ENCODE results near the gene SIRT7.

SIRT7 gene, protein sequence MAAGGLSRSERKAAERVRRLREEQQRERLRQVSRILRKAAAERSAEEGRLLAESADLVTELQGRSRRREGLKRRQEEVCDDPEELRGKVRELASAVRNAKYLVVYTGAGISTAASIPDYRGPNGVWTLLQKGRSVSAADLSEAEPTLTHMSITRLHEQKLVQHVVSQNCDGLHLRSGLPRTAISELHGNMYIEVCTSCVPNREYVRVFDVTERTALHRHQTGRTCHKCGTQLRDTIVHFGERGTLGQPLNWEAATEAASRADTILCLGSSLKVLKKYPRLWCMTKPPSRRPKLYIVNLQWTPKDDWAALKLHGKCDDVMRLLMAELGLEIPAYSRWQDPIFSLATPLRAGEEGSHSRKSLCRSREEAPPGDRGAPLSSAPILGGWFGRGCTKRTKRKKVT

DNA sequence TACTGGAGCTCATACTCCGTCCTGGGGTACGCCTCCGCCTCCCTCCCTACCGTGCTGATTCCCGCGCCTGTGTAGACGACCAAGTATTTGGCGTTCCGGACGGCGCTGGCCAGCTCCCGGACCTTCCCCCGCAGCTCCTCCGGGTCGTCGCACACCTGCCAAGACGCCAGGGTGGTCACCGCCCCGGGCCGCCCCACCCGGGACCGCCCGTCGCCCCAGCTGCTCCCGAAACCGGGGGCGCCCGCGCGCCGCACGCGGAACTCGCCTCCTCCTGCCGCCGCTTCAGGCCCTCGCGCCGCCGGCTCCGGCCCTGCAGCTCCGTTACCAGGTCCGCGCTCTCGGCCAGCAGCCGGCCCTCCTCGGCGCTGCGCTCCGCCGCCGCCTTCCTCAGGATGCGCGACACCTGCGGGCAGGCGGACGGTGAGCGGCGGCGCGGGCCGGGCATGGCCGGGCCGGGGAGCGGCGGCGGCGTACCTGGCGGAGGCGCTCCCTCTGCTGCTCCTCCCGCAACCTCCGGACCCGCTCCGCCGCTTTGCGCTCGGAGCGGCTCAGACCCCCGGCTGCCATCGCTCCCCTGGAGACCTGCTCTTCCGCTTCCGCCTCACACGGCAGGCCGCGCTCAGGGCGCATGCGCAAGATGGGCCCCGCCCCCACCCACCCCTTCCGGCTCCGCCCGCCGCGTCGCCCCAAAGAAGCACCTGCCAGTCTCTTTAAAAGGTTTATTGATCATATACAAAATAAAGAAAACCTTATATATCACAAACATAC lies at the start of gene SIRT7:
TSS of gene SIRT7 (minus strand) at position 612 of the 768 bp plus-strand sequence. CDS start at position 567, 45 bp downstream.
- peak; percentile 66 for DNase-seq (ENCODE audit: low read depth in 1 of 2, low spot score in 1 of 2)

DNA sequence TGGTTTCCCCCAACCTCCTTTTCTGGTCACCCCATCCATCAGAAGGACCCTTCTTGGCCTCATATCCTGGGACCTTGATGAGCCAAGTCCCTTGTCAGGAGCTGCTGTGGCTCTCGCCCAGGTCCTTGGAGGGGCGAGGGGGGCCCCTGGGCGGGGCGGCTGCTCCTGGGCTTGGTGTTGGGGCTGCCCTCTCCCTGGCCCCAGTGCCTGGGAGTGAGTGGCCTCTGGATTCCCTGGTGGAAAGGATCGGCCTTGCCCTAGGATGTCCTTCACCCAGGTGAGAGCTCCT lies 49.2 kb upstream of the SIRT7 start:
- DNase-seq (ENCODE audit: low read depth in 1 of 2, low spot score in 1 of 2): no peak

DNA sequence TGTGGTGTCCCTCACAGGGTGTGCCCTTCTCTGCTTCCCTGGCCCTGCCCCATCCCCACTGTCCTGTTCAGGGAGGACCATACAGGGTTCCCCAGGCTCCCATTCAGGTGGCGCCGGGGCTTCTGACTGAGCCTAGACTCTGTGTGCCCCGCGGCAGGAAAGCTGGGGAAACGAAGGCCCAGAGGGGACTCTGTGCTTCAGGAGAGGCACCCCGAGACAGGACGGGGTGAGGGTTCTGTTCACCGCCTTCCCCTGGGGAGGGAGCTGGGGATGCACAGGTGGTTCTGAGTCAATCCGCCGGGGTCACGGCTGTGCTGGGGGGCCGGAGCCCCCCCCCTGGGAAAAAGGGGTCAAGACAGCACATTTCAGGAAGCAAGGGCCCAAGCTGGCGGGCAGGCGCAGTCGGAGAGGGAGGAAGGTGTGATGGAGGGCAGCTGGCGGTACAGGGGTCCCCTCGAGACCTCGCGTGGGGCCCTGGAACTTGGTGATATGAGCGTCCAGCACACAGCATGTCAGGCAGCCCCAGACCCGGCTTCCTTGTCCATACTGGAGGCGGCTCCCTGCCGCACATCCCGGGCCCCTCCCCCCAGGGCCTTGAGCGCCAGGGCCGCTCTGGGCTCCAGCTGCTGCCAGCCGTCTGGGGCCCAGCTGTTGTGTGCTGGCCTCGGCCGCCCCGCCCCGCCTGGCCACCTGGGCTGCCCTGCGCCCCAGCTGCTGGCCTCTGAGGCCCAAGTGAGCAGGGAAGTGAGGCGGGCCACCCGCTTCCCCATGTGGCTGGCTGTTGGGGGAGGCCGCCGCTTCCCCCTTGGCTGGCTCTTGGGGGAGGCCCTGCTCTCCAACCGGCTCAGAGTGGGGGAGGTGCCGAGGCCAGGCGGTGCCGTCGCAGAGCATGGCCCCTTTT lies 48.6 kb upstream of the SIRT7 start:
- no peak for DNase-seq (ENCODE audit: low read depth in 1 of 2, low spot score in 1 of 2)

DNA sequence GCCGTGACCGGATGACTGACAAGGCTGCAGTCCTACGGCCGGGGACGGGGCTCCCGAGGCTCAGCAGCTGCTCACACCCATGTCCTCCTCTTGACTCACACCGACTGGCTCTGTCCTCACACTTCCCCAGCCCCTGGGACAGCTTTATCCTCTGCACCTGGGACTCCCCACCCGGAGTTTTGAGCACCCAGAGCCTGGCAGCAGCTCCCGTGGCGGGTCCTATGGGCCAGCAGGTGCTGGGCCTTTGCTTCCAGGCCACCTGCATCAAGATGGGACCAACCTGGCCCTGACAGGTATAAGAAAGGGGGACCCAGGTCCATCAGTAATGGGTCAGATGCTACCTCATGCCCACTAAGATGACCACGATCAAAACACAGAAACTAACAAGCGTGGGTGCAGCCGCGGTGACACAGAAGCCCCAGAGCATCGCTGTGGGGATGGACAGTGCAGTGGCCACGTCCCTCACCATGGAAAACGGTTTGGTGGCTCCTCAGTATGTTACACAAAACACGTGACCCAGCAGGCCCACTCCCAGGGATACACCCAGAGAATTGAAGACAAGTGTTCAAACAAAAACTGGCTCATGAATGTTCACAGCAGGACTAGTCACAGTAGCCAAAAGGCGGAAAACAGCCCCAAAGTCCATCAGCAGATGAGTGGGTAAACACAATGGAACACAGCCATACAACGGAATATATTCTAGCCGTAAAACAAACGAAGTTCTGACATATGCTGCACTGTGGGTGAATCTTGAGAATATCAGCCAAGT lies 46.3 kb upstream of the SIRT7 start:
- no peak for DNase-seq (ENCODE audit: low read depth in 1 of 2, low spot score in 1 of 2)

DNA sequence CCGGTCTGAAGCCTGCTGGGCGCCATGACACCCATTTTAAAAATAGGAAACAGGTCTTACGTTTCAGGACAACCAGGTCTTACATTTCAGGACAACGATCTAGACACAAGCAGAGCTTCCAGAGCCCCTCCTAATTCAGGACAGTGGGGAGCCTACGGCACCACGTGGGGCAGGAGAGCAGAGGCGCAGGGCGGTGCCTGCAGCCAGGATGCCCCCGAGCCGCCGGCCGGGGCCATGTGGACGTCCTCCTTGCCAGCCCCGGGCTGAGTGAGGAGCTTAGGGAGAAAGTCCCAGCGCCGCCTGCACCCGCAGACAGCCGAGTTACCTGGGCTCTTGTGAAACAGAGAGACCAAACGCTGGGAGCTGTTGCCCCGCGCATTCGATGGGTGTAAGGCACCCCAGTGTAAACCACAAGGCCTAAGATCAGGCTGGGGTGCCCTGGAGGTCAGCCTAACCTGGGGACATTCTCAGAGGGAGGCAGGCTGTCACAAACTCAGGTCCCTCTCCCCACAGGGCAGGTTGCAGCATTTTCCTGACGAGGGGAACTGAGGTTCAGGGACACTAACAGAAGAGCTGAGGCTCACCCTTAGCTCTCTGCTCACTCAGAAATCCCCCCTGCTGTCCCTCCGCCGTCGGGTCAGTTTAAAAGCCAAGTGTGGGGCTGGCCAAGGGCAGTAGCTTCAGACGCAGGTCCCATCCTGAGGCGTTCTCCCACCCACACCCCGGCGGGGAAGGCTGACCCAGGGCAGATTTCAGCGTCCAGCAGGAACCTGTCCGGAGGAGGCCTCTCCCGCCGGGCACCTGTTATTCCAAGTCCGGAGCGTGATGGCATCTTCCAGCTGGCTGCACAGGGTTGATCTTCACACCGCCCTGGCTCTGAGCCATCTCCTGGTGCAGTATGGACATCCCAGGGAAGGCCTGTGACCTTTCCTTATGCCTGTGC lies 44.8 kb upstream of the SIRT7 start:
- DNase-seq (ENCODE audit: low read depth in 1 of 2, low spot score in 1 of 2): no peak

DNA sequence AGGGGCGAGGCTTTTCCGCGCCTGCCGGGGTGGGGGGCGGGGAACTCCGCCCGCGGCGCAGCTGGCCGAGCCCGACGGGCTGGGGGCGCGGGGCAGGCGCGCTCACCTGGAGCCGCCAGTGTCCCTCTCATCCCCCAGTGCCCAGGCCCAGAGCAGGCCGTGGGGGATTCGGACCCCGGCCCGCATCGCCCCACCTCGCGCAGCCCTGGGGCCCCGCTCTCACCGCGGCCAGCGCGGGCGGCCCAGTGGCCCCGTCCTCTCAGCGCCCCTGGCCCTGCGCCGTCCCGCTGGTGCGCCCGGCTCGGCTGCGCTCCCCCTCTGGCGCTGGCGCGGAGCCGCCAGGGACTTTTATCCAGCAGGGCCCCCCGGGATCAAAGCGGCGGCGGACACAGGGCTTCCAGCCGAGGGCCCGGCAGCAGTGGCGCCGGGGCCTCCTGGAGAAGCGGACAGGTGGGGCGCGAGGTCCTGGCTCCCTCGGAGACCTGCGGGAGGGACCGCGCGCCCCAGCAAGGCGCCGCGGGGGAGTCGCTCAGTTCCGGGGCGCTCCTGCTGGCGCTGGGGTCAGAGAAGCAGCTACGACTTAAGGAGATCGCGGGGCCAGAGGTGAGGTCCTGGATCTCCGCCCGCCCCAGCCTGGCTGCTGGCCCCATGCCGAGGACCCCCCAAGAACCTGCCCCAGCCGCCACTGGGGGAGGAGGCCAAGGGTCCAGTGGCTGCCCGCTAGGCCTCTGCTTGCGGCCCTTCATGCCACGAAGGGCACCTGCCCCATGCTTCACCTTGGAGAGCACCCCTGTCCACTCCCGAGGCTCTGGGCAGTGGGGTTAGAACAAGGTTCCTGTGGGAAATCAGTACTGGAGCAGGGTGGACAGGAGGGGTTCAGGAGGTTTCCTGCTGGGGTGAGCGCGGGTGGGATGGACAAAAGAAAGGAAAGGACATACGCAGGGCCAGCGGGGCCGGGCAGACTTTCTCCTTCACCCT lies 43.8 kb upstream of the SIRT7 start:
- no peak for DNase-seq (ENCODE audit: low read depth in 1 of 2, low spot score in 1 of 2)

DNA sequence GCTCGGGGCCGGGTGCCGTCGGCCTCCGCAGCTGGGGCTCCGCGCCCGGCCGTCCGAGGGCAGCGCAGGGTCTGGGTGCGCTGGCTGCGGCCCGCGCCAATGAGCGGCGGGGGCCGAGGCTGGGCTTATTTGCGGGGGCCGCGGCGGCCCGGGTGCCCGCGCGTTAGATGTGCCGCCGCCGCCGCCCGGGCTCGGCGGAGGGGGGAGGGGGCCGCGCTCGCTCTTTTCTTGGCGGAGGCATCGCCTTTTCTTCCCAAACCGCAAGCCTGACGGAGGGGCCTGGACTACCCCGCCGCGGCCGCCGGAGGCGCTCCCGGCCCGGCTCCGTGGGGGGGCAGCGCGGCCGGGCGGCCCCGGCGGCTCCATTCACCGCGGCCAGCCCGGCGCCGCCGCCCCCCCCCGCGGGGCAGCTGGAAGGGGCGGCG lies 43.1 kb upstream of the SIRT7 start, which contains the start of gene NOTUM:
TSS of gene NOTUM (minus strand) at position 101 of the 425 bp plus-strand sequence. CDS start 278 bp downstream, outside the sequence.
- DNase-seq (ENCODE audit: low read depth in 1 of 2, low spot score in 1 of 2): no peak

DNA sequence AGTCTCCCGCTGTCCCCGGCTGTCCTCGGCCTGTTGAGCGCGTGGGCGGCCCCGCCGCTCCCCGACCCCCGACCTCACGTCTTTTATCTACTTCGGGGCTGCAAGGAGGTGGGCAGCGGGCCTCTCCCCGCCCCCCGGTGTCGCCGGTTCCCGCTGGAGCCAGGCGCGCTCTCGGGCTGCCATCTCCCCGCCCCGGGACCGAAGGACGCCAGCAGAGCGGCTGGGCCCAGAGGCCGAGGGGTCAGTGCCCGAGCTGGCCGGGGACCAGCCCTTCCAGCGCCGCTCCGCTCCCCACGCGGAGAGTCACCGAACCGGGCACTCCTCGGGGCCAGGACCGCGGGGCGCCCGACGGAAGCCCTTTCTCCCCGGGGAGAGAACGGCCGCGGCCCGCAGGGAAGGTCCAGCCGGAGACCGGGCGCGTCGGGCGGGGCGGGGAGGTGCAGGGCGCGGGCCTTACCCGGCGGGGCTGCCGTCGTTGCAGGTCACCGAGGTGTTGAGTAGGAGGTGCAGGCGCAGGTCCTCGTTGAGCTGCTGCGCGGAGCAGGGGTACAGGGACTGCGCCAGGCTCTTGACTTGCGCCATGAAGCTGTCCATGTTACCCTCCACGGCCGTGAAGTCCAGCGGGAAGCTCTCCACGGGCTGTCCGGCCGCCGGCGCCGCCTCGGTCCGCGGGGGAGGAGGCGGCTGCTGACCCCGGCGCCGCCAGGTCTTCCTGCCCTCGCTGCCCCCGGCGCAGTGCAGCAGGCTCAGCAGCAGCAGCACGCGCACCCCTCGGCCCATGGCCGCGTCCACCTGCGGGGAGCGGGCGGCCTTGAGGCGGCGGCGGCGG lies 42.4 kb upstream of the SIRT7 start:
- DNase-seq (ENCODE audit: low read depth in 1 of 2, low spot score in 1 of 2): no peak

DNA sequence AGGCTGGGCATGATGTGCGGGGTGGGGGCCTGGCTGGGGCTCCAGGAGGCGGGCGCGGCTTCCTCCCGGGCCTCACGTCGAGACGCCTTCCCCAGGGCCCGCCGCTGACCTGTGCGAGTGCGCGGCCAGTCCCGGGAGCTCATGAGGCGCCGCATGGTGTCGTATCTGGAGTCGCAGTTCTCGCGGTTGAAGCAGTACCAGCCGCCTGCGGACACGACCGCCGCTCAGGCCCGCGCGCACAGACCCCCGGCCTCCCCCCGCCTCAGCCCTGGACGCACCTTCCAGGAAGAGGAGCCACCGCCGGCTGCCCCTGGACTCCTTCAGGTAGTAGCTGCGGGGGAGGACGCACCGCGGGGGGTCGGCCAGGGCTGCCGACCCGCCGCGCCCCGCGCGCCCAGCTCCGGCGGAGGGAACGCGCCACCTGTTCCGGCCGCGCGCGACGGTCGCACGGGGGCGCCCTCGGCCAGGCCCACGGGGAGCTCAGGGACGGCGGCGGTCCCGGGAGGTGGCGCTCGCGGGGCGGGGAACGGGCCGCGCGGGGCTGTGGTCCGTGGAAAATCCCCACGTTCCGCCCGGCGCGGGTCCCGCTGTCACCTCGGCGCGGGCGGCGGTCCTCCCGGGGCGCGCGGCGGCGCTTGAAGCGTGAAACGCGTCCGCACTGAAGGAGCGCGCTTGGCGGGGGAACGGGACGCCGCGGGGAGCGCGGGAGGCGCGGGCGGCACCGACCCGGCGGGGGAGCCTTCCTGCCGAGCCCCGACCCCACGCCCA lies 41.6 kb upstream of the SIRT7 start:
- DNase-seq (ENCODE audit: low read depth in 1 of 2, low spot score in 1 of 2): peak; percentile 57 to 68

DNA sequence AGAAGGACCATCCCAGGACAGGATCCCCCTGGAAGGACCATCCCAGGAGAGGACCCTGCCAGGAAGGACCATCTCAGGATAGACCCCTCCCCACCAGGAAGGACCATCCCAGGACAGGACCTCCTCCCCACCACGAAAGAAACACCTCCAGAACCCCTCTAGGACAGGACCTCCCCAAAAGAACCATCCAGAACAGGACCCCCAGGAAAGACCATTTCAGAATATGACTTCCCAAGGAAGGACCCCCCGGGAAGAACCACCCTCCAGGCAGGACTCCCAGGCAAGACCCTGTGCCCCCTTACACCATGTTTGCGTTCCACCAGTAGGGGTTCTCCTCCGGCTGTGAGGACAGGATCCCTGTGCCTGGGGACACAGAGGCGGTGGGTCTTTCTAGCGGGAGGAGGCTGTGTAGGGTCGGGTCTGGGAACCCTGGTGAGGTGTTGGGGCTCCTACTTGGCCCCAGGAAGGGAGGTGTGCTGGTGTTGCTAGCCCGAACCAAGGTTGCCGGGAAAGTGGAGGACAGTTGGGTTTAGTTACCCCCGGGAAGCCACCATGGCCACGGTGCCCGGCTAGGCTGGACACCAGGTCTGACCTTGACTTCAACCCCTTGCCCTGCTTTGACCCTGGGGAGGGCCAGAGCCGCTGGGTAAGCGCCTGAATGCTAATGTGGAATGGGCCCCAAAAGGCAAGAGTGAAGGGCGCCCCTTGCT lies 40.8 kb upstream of the SIRT7 start:
- no peak for DNase-seq (ENCODE audit: low read depth in 1 of 2, low spot score in 1 of 2)

DNA sequence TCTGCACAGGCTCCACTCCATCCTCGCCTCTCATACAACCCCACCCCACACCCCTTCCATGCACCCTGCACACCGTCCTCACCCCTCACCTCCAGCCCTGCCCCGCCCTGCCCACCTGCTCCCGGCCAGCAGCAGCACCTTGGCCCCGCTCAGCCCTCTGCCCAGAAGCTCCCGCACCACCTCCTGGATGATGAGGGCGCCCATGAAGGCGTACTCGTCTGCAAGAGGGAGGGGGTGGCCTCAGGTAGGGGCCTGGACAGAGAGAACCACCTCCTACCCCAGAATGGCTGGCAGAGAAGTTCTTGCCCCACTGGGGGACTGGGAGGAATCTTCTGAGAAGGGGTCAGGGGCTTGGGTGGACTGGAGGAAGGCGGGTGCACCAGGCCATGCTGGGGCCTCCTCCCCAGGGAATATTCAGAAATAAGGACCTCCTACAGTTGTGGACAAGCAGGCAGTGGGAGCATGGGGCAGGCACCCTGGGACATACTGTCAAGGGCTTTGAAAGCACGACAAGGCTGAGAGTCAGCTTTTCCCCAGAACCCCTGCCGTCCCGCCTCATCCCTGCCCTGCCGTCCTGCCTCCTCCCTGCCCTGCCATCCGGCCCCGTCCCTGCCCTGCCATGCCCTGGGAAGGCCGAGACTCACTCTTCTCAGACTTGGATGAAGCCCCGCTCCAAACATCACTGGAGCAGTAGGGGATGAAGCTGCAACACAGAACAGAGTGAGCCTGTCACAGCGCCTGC lies 39.9 kb upstream of the SIRT7 start:
- DNase-seq (ENCODE audit: low read depth in 1 of 2, low spot score in 1 of 2): no peak

DNA sequence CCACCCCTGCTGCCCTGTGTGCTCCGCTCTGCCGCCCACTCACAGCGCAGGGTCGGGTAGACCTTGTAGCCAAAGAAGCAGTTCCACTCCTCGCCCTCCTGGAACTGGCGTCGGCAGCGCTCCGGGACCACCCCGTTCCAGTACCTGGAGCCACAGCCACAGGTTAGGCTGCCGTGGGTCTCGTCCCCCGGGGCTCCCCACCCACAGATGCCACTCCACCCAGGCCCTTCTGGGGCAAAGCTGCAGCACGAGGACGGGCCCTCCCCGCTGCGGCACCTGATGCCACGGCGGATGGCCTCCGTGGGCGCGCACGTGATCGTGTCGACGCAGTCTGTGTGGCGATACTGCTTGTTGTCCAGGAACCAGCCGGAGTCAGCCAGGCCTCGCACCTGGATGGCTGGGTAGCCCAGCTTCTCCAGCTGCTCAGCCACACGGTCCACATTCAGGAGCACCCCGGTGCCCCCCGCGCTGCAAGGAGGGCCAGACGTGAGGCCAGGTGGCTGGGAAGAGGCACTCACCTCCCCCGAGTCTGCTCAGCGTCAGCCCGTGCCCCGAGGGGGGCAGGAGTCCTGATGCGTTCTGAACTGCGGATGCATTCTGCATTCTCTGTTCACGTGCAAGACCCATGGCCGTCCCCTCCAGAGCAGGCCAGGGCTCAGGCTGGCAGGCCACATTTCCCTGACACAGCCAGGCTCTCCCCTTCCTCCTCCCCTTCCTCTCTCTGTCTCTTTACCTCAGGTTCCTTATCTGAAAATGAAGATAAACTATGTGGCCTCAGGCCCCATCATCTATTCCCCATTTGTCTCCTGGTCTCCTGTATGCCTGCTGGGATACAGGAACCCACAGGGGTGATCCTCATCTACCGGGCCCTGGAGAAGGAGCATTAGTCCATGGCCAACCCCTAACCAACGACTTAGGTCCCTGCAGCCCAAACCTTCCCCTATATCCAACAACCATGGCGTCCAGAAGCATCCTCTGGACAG lies 38.9 kb upstream of the SIRT7 start:
- no peak for DNase-seq (ENCODE audit: low read depth in 1 of 2, low spot score in 1 of 2)

DNA sequence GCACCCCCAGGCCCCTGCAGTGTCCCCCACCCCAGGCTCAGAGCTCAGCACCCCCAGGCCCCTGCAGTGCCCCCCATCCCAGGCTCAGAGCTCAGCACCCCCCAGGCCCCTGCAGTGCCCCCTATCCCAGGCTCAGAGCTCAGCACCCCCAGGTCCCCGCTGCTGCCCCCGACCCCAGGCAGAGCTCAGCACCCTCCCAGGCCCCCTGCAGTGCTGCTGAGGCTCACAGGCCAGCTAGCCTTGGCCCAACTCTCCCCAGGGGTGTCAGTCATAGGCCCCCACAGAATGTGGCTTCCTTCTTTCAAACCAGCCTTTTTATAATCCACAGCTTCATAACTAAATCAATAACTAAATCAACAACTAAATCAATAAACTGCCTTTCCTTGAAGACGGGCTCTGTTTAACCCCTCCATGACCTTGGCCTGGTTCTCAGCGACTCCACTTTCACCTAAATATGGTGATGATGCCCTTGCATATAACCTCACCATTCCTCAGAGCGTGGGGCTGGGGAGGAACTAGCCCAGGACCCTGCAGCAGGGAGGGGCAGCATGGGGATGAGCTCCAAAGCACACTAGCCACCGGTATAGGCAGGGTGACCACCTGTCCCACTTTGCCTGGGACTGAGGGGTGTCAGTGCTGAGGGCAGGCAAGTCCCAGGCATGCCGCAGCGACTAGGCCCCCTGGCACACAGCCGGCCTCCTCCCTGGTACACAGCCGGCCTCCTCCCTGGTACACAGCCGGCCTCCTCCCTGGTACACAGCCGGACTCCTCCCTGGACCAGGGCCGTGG lies 38.0 kb upstream of the SIRT7 start:
- no peak for DNase-seq (ENCODE audit: low read depth in 1 of 2, low spot score in 1 of 2)

Measured in activated CD4-positive, alpha-beta T cell treated with anti-CD3 and anti-CD28 coated beads, Interleukin-2, amount 50 U/mL, for 24 hours (primary cell).